Lung (tissue), 12 donors: ENCODE results near the gene PRR5. TPM values are rescaled to one million over a fixed set of nuclear protein-coding genes. Genes with fewer than 3 reads are reported as not detected.

ENCODE experiments used
- ATAC-seq: fragments of 200-7000 bp; cut with Tn5 transposase; one replicate; pipeline ENCODE4 v1.9.1; 2020; ENCODE audit warnings: moderate number of reproducible peaks; ENCODE audit not compliant: insufficient read depth, low FRiP score
- DNase-seq, 3 donors: peaks; one replicate each; pipeline ENCODE4 v3.0.0-alpha.2; 2013 to 2017
- H3K27ac ChIP-seq, 2 donors: one replicate each; pipeline ENCODE4 v1.5.1; 2013; ENCODE audit warnings: mild to moderate bottlenecking in 2 of 2, moderate library complexity in 2 of 2, control low read depth in 1 of 2, inconsistent platforms in 1 of 2, low read depth in 1 of 2, low read length in 1 of 2
- H3K27me3 ChIP-seq, 3 donors: one replicate each; pipeline ENCODE4 v1.5.1; 2013; ENCODE audit warnings: low read length in 2 of 3; ENCODE audit not compliant: control insufficient read depth in 3 of 3, insufficient read depth in 3 of 3
- H3K36me3 ChIP-seq, 4 donors: one replicate each; pipeline ENCODE4 v1.5.1; 2013; ENCODE audit warnings: low read length in 4 of 4, mild to moderate bottlenecking in 1 of 4, moderate library complexity in 1 of 4; ENCODE audit not compliant: control insufficient read depth in 4 of 4, insufficient read depth in 4 of 4
- H3K4me1 ChIP-seq, 5 donors: one replicate each; pipeline ENCODE4 v1.5.1; 2013; ENCODE audit warnings: low read length in 5 of 5, mild to moderate bottlenecking in 2 of 5, moderate library complexity in 1 of 5; ENCODE audit not compliant: control insufficient read depth in 5 of 5, insufficient read depth in 5 of 5
- H3K4me3 ChIP-seq: one replicate; pipeline ENCODE4 v1.5.1; 2013; ENCODE audit warnings: mild to moderate bottlenecking, control low read depth, moderate library complexity
- H3K9ac ChIP-seq, 2 donors: one replicate each; pipeline ENCODE4 v1.5.1; 2013; ENCODE audit warnings: low read length in 2 of 2, control low read depth in 1 of 2; ENCODE audit not compliant: insufficient read depth in 1 of 2
- H3K9me3 ChIP-seq, 4 donors: one replicate each; pipeline ENCODE4 v1.5.1; 2013; ENCODE audit warnings: low read length in 3 of 4, mild to moderate bottlenecking in 1 of 4, moderate library complexity in 1 of 4; ENCODE audit not compliant: control insufficient read depth in 4 of 4, insufficient read depth in 3 of 4
- WGBS, 2 donors: extraction: QIAGEN DNeasy Blood & Tissue Kit; methylation state at CpG; one replicate each; pipeline ENCODE4 v1.1.7; 2013; 5-methylcytosine and 5-hydroxymethylcytosine counted together
- polyA plus RNA-seq, 2 donors: library from polyadenylated mRNA; stranded (reverse); fragments of 200-250 nt; gene quantifications; one replicate each; pipeline ENCODE4 v1.2.1, GENCODE V29; 2013
- total RNA-seq, 2 donors: library from RNA; depleted of rRNA in 1 of 2; stranded (reverse); fragments of >200 nt in 1 of 2; gene quantifications; one replicate each; pipeline ENCODE4 v1.2.1, GENCODE V29; 2014 to 2021
- TF ChIP-seq, protein P1 (sequence below): IDR thresholded peaks from 2 replicates; pipeline ENCODE4 v1.5.1; 2012; ENCODE audit warnings: mild to moderate bottlenecking; ENCODE audit errors: control extremely low read depth, extremely low read depth
- donor health status: control.
- donor health status: control.
- donor health status: Bipolar disorder and iron deficiency.
- donor health status: healthy.
- donor health status: DM: yes; HTN: yes; CAD: no.

PRR5 gene
- total and polyA plus RNA-seq, 4 donors, result 9.1 to 17.3 (median 11.1) TPM

DNA sequence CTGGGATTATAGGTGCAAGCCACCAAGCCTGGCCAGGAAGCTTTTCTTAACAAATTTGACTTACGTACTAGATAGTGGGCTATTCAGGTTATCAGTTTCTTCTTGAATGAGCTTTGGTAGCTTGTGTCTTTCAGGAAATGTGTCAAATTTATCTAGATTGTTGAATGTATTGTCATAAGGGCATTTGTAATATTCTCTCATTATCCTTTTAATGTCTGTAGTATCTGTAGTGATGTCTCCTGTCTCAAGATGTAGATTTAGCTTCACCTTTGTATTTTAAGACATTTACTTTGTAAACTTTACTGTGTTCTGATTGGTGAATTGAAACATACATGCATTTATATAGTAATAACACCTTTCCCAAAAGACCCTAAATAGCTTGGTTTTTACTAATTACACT, 71.1 kb downstream of the PRR5 start:
- Histone ChIP-seq H3K9ac (no peak overlapping the region), H3K4me1 (peaks cover 0 to 8% (median 0%) of the 10 kb centered on the region in 5 donors)
- WGBS, 2 donors, result 92 to 96% methylated on average over 1 of the region's 1 CpG

DNA sequence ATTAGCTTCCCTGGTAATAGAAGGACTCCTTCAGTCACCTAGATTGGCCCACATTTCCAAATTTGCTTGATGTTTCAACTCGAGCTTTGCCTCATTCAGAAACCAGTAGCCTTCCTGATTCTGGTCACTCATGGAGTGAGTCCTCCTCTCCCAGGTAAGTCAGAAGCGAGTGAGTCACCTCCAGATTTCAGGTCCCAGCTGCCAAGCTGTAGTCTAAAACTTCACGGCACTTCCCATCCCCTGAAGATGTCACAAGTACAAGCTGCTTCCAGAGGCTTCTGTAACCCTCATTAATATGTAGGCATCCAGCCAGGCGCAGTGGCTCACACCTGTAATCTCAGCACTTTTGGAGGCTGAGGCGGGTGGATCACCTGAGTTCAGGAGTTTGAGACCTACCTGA, 73.9 kb downstream of the PRR5 start:
- H3K4me3 ChIP-seq, result no peak overlapping the region
- H3K27ac ChIP-seq, result no peak overlapping the region
- ATAC-seq (no peak), DNase-seq (no peak)
- no peaks in the 10 kb centered on the region for H3K27me3 ChIP-seq
- H3K9me3 ChIP-seq, result peaks cover 0 to 11% (median 2%) of the 10 kb centered on the region in 4 donors
- no peaks in the 10 kb centered on the region for H3K36me3 ChIP-seq
- WGBS, 2 donors, result 92 to 93% methylated on average over 5 of the region's 5 CpGs
- H3K9ac ChIP-seq, result no peak overlapping the region
- TF ChIP-seq, protein P1, sequence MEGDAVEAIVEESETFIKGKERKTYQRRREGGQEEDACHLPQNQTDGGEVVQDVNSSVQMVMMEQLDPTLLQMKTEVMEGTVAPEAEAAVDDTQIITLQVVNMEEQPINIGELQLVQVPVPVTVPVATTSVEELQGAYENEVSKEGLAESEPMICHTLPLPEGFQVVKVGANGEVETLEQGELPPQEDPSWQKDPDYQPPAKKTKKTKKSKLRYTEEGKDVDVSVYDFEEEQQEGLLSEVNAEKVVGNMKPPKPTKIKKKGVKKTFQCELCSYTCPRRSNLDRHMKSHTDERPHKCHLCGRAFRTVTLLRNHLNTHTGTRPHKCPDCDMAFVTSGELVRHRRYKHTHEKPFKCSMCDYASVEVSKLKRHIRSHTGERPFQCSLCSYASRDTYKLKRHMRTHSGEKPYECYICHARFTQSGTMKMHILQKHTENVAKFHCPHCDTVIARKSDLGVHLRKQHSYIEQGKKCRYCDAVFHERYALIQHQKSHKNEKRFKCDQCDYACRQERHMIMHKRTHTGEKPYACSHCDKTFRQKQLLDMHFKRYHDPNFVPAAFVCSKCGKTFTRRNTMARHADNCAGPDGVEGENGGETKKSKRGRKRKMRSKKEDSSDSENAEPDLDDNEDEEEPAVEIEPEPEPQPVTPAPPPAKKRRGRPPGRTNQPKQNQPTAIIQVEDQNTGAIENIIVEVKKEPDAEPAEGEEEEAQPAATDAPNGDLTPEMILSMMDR, result no peak
- H3K4me1 ChIP-seq, result peaks cover 0 to 8% (median 0%) of the 10 kb centered on the region in 5 donors

More for the DNA sequence above, 71.1 kb downstream of the PRR5 start:
- Histone ChIP-seq H3K4me3 (no peak overlapping the region), H3K9me3 (peaks cover 0 to 11% (median 2%) of the 10 kb centered on the region in 4 donors), H3K27ac (no peak overlapping the region), H3K36me3 (no peaks in the 10 kb centered on the region), H3K27me3 (no peaks in the 10 kb centered on the region)
- DNase-seq (no peak), ATAC-seq (no peak)
- TF ChIP-seq, protein P1, result no peak

DNA sequence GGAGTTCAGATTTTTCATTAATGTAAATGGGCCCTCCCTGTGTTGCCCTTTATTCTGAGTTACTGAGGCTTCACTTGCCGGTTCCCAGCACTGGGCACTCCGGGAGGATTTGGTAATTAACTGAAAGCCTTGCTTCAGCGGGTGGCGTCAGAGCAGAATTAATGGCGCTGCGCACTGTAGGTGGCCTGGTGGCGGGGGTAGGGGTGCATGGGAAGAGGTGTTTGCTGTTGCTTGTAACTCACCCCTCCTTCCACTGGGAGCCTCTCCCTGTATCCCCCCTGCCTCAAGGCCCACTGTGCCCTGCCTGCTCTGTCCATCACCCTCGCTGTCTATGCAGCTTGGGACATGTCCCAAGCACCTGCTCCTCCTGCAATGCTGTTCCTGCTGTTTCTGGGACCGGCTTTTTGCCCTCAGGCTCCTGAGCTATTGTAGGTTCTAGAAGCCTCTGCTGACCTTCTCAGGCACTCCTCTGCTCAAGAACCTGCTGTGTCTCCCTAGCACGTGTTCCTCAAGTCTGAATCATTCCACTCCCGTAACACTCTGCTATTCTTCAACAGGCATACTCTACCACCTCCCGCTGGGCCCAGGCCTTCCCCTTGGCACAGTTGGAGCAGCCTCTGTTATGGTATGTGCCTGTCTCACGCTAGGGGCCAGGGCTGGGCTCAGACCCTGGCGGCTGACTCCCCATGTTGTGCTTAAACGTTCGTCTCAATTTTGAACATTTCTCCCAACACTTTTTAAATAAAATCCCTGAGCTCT, 74.8 kb downstream of the PRR5 start:
- Histone ChIP-seq H3K9ac (no peak overlapping the region), H3K4me1 (peaks cover 0 to 8% (median 0%) of the 10 kb centered on the region in 5 donors), H3K27ac (no peak overlapping the region), H3K36me3 (no peaks in the 10 kb centered on the region), H3K9me3 (peaks cover 0 to 11% (median 2%) of the 10 kb centered on the region in 4 donors), H3K27me3 (no peaks in the 10 kb centered on the region), H3K4me3 (no peak overlapping the region)
- DNase-seq (peak in 1 of 3 donors; percentile 24), ATAC-seq (no peak)
- 79 to 87% methylated on average over 16 of the region's 16 CpGs for WGBS, 2 donors
- TF ChIP-seq, protein P1, result no peak
